Measurements from ENCODE around the gene KCNQ1.

The KCNQ1 gene

DNA sequence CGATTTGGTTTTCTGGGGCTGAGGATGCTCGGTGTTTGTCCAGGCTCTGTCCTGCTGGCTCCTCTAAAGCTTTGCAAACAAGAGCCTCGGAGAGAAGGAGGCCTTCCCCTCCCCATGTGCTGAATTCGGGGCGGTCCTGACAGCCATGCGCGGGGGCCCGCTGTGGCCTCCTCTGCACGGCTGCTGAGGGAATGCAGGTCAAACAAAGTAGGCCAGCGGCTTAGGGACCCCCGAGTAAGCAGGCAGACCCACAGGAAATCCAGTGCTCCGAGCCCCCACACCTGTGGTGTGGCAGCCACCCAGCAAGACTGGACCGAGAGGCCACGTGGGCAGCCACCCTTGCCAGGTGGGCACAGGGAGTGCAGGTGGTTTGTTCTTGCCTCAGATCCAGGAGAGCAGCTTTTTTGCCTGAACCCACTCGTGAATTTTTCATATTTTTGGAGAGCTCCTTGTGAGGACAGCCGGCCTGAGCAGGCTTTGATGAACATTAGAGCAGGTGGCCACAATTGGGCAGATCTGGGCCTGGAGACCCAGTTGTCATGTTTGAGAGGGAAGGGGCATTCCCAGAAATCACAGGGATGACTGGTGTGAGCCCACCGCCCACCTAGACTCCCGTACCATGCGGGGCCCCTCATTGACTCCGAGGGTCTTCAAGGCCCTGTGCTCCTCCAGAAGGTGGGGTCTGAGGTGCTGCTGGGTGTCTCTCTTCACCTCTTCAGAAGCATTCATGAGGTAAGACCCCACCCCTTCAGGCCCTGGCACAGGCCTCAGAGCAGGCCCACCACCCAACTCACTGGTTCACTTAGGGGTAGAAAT, 298.0 kb downstream of the KCNQ1 start:
- peak; percentile 49 for DNase-seq

DNA sequence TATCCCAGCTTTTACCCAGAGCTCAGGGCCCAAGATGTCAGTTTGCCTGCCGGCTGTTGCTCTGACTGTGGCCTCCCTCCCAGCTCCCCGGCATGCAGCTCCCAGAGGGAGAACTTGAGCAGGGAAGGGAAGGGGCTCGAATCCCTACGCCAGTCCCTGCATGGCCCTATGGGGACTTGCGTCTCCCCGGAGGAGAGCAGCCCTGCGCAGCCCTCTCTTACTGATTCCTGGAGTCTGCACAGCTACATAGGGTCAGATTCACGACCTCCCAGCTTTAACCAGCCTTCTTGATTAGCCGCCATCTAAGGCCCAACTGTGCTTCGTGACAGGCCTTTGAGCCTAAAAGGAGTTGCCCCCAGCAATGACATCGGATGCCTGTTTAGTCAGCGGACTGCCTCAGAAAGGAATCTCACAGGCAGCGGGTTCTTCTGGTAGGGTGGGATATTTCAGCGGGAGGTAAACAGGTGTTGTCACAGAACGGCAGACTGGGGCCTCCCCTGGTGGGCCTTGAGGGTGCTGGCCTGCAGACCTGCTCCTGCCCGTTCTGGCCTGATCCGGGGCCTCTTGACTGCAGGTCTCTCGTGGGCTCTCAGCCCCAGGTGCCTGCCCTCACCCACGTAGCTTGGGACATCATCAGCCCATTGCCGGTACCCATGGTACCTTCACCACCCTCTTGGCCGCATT, 298.8 kb downstream of the KCNQ1 start:
- peak; percentile 76 for DNase-seq

DNA sequence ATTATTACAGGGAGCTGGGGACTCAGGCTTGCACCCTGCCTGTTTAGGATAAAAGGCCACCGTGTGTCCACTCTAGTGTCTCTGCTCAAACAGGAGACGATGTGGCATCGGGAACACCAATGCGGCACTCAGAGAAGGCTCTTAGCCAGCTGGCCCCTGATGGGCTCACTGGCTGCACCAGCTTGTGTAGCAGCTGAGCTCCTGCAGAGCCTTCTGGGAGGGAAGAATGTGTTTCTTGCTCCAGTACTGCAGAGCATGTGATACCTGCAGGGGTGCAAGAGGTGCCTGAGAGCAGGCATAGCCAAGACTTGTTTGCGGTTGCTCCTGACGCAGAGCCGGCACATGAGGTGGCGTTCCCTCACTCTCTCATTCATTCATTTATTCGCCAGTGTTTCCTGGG, 299.4 kb downstream of the KCNQ1 start:
- DNase-seq: peak; percentile 46

DNA sequence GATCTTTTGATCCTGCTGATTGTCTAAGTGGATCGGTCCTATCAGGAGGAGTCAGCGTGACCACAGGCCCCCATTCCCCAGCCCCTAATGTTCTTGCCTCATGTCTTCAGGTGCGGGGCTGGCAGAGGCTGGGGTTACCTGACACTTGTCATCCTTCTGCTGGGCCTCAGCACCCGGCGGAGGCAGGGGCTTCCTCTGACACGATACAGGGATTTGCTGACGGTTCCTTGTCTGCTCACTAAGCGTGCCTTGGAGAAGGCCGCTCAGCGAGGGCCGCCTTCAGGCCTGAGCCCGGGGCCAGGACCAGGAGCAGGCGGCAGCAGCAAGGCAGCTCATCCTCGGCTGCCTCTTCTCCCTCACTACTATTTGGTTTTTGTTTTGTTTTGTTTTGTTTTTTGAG, 300.7 kb downstream of the KCNQ1 start:
- peak; percentile 32 for DNase-seq

DNA sequence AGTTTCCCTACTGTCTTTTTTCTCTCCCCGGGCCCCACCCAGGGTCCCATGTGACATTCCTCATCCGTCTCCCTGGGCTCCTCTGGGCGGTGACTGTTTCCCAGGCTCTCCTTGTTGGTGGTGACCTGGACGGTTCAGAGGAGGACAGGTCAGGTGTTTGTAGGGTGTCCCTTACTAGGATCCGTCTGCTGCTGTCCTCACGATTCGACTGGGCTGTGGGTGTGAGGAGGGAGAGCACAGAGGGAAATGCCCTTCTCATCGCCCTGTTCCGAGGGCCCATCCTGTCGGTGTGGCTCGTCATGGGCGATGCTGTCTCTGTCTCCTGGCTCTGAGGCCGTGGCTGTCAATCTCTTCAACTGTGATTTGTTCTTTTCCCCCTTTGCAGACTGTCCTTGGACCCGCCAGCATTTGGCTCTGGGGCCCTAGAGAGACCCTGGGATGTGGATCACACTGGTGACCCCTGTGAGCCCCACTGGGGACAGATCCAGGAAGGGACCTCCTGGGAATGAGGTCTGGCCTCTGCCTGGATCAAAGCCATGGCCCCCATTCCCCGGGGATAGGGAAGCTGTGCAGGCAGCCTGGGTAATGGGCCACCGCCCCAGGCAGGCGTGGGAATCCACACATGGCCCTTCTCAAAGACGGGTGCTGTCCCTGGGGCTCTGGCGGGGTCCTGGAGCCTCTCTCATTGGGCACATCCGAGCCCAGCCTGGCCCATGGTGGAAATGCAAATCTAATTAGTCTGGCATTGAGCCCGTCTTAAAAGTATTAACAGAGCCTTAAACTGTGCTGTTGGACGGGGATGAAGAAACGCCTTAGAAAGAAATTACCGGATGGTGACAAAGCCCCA, 301.8 kb downstream of the KCNQ1 start:
- DNase-seq: no peak

DNA sequence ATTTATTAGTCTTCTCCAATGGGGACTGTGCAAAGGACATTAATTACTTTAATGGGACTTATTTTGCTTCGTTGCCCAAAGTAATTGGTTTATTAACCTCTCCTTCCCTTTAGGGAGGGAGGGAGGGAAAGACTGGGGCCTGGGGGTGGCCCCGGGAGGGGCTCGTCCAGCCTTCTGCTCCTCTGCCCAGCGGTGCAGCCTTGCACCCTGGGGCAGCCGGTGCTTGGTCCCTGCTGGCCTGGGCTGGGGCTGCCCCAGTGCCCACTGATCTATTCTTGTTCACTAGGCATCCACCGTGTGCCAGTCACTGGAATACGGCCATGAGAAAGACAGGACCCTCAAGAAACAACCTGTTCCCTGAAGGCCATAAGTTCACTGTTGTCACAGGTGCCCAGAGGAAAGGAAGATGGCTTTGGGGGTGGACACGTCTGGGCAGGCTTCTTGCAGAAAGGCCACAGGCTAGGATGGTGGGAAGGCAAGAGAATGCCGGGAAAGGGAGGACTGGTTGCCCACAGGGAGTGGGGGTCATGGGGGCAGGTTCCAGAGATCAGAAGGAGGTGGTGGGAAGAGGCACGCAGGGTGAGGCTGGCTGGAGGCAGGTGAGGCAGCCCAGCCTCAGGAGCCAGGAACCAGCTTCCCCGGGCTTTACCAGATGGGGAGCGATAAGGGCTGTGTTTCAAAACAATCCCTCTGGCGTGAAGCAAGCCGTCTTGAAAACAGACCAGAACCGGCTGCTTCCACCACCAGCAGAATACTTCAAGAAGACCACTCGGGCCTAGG, 302.6 kb downstream of the KCNQ1 start:
- peak; percentile 59 for DNase-seq

DNA sequence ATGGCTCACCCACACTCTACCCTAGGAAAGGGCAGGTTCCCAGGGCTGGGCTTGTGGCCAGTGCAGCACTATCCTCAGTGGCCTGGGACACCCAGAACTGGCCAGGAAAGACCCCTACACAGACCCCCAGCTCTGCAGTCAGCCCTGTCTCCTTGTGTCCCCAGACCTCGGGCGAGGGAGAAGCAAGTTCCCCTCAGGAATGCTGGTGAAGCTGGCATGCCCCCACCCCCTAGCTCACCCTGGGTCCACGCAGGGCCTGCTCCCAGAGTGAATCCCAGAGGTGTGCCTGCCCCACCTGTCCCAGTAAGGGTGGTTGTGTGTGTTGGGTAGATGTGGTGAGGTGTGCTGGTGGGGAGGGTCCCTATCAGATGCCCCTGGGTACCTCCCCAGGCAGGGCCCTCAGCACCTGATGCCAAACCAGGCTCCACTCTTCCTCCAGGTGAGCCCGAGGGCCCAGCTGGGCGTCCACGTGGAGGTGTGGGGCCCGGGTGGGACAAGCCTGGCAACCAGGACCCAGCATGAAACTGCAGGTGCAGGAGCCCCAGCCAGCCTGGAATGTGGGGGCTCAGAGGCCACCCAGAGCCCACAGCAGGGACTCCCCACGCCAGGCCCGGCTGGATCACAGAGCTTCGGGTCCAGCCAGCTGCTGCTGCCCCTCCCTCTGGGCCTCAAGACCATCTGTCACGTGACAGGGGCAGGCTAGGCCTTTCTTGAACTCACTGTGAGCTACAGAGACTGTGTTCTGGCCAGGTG, 303.4 kb downstream of the KCNQ1 start:
- DNase-seq: no peak

DNA sequence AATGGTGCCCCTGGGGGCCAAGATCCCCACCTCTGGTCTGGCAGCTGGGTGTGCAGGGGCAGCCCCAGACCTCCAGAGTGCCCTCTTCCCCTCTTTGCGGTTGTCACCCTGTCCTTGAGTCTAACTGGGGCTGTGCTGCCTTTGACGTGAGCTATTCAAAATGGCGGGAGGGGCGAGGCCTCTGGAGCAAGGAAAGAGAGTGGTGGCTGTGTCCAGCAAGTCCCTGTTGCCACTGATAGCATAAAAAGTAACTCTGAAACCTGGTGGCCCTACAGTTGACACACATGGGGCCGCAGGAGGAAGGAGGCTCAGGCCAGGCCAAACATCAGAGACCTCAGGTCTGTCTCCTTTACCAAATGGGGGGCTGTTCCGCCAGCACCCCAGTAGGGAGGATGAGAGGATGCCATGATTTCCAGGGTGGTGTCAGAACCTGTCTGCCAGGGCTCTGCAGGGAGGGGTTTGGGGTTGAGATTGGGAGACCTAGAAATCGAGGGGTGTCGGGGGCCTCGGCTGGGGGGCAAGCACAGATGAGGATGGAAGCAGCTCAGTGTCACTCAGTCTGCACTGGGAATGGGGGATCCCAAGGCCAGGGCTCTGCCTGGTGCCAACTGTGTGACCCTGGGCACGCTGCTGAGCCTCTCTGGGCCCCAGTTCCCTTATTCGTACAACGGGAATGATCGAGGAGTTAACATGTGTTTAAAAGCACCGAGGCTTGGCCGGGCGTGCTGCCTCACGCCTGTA, 304.2 kb downstream of the KCNQ1 start:
- DNase-seq: peak; percentile 47

DNA sequence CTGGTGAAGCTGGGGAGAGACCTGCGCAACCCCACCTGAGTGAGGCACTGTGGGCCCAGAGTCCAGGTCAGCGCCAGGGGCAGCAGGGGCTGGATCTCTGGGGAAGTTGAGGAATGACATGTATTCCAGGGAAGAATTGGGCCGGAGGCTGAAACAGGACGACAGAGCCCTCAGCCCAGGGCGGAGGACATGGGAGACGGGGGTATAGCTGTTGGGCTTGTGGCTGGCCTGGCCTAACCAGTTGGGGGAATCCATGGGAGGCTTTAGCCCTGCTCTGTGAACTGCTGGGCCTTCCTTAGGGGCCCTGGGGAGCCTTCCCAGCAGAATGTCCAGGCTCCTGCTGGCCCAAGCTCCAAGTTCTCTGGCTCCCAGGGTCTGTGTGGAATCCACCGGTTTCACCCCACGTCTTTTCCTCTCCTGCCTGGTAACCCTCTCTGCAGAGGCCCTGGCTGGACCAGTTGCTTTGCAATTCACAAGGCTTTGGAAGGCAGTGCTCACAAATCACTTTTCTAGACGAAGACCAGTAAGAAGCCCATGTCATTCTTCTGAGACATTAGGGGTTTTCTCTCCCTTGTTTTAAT, 305.4 kb downstream of the KCNQ1 start:
- peak; percentile 49 for DNase-seq

DNA sequence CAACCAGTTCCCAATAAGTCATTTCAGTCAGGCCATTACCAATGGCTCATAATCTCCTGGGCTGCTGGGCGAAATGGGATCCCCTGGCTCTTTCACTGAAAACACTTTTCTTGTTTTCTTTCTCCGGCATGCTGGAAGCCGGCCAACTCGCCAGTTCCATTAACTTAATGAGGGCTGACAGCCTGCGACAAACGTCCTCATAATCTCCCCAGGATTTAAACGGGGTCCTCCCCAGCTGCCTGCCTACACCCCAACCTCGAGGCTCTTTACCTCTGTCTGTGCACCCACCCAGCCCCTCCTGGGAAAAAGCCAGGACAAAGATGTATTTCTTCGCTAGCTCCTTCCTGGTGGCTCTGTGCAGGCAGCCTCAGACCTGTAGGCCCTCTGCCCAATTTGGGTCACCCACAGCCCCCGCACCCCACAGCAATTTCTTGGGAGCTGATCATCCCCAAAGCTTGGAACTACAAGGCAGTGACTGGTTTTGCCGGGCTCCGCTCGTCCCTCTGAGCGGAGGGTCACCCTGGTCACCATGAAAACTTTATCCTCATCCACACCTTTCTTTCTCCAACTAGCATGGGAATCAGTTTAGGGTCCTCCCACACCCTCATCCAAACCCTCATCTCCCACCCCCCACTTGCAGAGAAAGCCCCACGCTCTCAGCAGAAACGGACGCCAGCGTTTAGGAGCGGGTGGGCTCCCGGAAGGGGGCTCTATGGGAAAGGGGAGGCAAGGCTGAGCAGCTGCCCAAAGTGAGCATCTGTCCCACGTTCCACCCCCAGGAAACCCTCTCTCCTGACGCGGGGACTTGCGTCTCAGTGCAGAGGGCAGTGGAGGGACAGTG, 306.1 kb downstream of the KCNQ1 start:
- peak; percentile 46 for DNase-seq

DNA sequence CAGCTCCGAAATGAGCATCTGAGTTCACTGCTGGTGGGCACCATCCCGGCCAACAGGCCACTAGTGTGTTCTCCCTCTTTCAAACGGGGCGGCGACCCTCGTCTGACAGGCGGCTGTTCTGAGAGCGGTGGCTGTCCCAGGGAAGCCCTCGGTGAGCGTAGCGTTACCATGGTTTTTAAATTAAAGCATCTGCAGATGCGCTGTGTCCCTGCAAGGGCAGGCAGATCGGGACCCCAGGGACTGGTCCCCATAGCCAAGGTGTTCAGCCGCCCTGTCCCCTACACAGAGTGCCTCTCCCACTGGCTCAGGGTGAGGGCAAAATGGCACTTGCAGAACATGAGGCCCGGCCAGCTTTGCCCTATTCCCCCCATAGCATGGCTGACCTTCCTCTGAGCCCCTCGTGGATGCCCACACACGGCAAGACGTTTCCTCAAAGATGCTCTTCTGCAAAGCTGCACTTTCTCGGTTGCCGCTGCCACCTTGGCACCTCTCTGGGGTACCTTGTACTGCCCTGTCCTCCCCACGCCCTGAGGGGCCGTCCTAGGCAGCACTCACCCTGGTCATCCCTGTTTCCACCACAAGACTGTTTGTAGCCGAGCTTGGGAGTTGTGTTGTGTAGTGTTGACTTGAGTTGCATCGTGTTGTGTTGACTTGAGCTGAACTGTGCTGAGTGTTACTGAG, 306.9 kb downstream of the KCNQ1 start:
- DNase-seq: no peak

DNA sequence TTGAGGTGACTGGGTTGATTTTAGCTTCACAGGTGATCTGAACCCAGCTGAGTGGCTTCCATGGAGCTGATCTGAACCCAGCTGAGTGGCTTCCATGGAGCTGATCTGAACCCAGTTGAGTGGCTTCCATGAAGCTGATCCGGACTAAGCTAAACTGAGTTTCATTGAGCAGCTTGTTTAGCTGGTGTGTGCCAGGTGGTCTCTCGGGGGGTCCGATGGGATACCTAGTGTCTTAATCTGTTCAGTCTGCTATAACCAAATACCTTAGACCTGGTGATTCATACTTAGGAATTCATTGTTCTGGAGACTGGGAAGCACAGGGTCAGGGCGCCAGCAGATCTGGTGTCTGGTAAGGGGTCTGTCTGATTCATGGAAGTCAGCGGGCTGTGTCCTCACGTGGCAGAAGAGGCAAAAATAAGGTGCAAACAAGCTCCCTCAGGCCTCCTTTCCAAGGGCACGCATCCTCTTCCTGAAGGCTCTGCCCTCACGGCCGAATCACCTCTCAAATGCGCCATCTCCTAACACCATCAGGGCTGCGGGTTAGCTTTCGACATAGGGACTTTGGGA, 307.5 kb downstream of the KCNQ1 start:
- DNase-seq: peak; percentile 84

DNA sequence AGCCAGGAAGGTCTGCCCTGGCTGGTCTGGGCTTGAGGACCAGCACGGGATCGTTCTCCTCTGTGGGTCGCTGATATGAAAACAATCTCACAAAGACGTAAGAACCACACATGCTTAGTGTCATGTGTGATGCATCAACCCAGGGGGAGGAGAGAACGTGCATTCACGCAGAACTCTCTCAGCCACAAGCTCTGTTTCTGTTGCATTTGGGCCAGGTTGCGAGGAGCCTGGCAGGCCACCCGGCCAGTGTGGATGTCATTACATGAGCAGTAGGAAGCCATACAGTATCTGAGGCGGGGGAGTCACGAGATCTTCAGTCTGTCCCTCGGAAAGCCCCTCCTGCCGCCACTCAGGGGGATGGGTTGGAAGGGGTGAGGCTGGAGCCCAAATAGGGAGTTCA, 308.1 kb downstream of the KCNQ1 start:
- peak; percentile 38 for DNase-seq

DNA sequence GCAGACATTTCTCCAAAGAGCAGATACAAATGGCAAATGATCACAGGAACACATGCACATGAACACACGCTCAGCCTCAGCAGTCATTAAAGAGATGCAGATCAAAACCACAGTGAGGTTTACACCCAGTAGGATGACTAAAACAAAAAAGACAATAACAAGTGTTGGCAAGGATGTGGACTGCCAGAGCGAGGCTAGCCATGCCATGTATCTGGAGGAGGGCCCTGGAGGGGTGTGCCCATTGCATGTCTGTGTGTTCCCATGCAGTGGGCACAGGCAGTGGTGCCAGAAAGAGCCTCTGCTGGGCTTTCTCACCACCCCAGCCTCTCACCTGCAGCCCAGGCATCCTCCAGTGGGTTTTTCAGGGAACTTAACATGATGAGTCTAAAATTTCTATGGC, 309.2 kb downstream of the KCNQ1 start:
- peak; percentile 37 for DNase-seq

DNA sequence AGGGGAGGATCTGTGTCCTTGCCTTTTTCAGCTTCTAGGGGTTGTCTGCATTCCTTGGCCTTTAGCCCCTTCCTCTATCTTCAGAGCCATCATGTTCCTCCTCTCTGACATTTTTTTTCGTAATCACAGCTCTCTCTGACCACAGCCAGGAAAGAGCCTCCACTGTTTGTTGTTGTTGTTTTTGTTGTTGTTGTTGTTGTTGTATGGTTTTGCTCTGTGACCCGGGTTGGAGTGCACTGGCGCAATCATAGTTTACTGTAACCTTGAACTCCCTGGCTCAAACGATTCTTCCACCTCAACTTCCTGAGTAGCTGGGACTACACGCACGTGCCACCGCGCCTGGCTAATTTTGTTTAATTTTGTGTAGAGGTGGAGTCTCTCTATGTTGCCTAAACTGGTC, 310.3 kb downstream of the KCNQ1 start:
- no peak for DNase-seq

DNA sequence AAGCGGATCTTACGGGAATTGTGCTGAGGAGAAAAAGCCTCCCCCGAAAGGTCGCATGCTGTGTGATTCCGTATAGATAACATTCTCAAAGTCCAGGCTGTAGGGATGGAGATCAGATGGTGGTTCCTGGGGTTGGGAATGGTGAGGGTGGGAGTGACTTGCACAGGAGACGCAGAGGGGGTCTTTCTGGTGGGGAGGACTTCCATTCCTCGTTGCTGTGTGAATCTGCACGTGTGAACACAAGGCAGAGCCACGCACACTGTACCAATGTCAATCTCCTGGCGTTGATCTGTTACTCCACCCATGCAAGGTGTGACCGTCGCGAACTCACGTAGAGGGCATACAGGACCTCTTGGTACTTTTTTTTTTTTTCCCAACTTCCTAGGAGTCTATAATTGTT, 313.9 kb downstream of the KCNQ1 start:
- peak; percentile 32 for DNase-seq

DNA sequence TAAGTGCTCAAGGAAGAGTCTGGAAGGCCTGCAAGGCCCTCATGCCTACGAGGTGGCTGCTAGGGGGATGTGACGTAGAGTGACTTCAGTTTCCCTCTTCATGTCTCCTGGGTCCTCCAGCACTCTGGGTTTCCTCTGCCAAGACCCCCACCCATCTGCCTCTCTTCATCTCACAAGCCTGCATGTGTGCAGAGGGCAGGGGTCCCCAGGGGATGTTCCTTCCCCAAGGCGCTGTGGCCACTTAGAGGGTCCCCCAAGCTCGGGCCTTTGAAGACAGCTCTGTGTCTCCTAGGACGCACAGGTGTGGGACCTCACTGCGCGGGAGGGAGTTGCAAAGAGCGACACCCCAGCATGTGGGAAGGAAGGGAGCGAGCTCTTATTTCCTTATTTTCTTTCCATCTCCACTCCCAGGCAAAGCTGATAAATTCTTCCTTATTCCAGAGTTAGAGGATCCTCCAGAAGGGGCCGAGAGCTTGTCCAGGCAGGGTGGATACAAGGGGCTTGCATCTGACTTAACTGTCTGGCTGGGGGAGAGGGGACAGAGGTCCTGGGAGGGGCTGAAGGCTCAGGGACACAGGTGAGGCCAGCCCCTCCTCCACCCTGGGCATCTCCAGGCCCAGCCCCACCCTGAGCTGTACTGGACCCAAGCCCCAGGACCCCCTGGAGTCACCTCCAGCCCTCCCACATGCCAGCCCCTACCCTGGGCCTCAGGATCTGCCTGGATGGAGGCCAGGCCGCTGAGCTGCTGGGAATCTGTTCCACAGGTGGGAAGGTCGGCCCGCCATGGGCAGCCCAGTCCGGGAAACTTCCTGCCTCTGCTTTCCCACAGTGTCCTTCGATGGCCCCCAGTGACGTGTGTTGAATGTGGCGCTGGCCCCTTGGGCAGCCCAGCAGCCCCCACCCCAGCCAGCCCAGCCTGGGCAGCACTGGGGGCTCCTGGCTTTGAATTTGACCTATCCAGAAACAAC, 314.7 kb downstream of the KCNQ1 start:
- DNase-seq: peak; percentile 37
